Measurements from ENCODE around the gene PECR.

Gene PECR

DNA sequence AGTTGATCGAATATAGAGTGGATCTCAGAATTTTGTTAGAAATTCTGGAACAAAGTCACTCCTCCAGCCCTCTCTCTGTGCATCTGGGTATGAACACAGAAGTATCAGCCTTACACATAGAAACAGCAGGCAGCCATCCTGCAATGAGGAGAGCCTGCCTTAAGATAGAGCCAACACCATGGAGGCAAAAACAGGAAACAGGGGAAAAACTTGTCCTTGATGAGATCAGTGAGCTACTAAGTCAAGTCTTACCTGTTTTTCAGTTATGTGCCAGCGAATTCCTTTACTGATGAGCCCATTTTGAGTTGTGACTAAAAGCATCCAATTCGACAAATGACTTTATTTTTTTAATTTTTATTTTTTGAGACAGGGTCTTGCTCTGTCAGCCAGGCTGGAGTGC lies 41.7 kb downstream of the PECR start:
- no peaks in the 10 kb centered on the region for H3K9me3 Mint-ChIP-seq
- H3K36me3 Mint-ChIP-seq (ENCODE audit: low read depth): peaks cover 19% of the 10 kb centered on the region
- H3K27me3 Mint-ChIP-seq: no peaks in the 10 kb centered on the region
- H3K4me1 Mint-ChIP-seq (ENCODE audit: low read depth): no peaks in the 10 kb centered on the region
- H3K4me3 Mint-ChIP-seq: no peak overlapping the region
- no peak overlapping the region for H3K27ac Mint-ChIP-seq

DNA sequence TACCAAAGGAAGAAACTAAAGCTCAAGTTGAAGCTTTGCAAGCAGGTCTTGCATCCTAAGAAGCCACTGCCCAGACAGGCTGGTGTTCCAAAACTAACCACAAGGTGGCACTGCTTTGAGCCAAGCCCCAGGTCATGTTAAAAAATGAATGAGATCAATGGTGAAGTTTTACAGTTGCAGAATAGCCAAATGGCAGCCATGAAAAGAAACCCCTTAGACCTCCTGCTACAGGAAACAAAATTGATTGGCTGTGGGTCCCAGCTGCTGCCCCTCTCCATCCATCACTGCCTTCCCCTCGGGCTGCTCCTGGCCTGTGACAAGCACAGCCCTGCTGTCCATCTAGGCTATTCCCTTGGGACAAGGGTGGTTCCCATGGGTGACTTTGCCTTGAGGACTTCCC lies 47.5 kb downstream of the PECR start:
- peaks cover 37% of the 10 kb centered on the region for H3K4me1 Mint-ChIP-seq (ENCODE audit: low read depth)
- no peaks in the 10 kb centered on the region for H3K27me3 Mint-ChIP-seq
- no peak overlapping the region for H3K4me3 Mint-ChIP-seq
- peaks cover 9% of the 10 kb centered on the region for H3K36me3 Mint-ChIP-seq (ENCODE audit: low read depth)
- no peaks in the 10 kb centered on the region for H3K9me3 Mint-ChIP-seq
- no peak overlapping the region for H3K27ac Mint-ChIP-seq

DNA sequence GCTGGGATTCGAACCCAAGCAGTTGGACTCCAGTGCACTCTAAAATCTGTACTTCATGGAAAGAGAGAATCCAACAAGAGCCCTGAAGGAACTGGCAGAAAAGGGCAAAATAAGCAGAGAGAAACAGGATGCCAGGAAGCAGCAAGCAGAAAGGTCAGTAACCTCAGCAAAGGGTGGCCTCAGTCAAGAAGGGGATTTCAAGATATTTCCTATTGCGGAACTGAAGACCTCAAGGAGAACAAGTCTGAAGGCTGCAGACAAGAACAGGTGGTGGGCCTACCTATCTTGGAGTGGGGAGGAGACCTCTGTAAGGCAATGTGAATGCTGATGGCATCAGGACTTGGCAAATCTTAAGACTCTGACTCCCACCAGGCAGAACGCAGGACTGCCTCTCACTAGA lies 48.2 kb downstream of the PECR start:
- H3K36me3 Mint-ChIP-seq (ENCODE audit: low read depth): peaks cover 9% of the 10 kb centered on the region
- no peak overlapping the region for H3K27ac Mint-ChIP-seq
- peaks cover 37% of the 10 kb centered on the region for H3K4me1 Mint-ChIP-seq (ENCODE audit: low read depth)
- H3K4me3 Mint-ChIP-seq: no peak overlapping the region
- H3K27me3 Mint-ChIP-seq: no peaks in the 10 kb centered on the region
- H3K9me3 Mint-ChIP-seq: no peaks in the 10 kb centered on the region

DNA sequence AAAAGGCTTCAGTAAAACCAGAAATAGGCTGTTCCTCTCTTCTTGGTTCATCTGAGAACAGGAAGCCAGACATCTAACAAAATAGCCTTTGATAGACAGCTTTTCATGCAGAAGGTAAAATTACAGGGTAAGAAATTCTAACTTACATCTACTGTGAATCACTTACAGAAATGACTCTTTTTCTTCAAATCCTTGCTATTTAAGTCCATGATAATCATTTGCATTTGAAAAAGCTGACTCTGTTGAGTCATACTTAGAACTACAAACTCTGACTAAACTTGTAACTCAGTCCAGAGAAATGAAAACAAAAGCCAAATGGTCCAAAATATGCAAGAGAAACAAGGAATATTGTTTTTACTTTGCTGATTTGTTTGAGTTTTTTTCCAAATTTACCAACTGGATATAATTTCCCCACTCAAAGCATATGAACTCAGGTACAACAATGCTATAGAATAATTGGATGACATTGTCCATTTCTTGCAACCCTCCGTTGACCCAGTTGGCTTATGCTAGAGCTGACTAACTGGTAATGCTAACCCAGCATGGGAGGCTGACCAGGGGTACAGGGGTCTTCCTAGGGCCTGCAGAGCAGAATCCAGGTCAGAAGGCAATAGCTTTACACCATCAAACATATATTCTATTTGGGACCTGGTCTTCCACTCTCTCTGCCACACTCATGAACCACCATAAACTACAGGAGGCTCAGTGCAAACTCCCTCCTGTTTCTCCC lies 49.5 kb downstream of the PECR start:
- H3K27ac Mint-ChIP-seq: peak overlapping the region; percentile 87
- peaks cover 6% of the 10 kb centered on the region for H3K36me3 Mint-ChIP-seq (ENCODE audit: low read depth)
- H3K9me3 Mint-ChIP-seq: no peaks in the 10 kb centered on the region
- H3K4me1 Mint-ChIP-seq (ENCODE audit: low read depth): peaks cover 37% of the 10 kb centered on the region
- H3K27me3 Mint-ChIP-seq: no peaks in the 10 kb centered on the region
- H3K4me3 Mint-ChIP-seq: peak overlapping the region; percentile 42

DNA sequence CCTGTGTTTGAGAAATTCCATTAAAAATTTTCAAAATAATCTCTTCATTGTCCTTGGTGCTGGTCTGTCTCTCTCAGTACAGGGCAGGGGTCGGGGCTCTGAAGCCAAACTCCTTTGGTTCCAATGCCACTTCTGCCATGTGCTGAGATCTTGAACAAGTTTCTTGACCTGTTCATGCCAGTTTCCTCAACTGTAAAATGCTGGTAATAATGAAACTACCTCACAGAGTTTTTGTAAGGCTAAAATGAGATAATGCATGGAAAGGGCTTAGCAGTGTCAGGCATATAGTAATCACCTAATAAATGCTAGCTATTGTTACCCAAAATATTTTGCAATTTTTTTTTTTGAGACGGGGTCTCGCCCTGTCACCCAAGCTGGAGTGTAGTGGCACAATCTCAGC lies 51.4 kb downstream of the PECR start:
- Mint-ChIP-seq H3K4me1 (ENCODE audit: low read depth) (peaks cover 37% of the 10 kb centered on the region), H3K4me3 (no peak overlapping the region), H3K27ac (no peak overlapping the region), H3K36me3 (ENCODE audit: low read depth) (peaks cover 6% of the 10 kb centered on the region), H3K27me3 (no peaks in the 10 kb centered on the region), H3K9me3 (no peaks in the 10 kb centered on the region)

DNA sequence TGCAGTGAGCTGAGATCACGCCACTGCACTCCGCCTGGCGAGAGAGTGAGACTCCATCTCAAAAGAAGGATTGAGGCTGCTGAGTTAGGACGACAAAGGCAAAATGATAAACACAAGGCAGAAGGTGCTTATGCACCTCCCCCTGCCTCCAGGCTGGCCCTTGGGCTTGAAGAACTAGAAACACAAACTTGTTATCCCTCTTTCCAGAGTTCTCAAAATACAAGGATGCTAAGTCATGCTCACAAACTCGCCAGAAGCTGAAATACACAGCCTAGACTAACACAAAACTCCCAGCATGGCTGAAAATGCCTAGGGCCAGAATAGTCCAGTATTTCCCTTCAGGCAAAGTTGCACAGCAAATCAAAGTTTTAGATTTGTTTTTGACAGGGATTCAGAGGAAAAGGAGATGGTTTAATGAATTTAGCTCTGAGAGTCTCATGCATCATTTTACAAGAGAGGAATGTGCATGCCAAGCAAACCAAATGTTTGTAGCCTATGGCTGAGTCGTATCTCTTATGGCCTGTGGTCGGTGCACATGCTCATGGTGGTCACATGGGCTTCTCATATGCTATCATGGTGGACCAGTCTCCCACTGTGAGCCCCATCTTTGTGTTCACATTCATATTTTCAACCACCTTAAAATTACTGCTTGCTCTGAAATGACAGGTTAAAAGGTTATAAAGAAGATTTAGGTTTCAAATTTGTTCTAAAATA lies 52.0 kb downstream of the PECR start:
- Mint-ChIP-seq H3K36me3 (ENCODE audit: low read depth) (peaks cover 6% of the 10 kb centered on the region), H3K27ac (no peak overlapping the region), H3K27me3 (no peaks in the 10 kb centered on the region), H3K9me3 (no peaks in the 10 kb centered on the region), H3K4me3 (no peak overlapping the region), H3K4me1 (ENCODE audit: low read depth) (peaks cover 37% of the 10 kb centered on the region)

DNA sequence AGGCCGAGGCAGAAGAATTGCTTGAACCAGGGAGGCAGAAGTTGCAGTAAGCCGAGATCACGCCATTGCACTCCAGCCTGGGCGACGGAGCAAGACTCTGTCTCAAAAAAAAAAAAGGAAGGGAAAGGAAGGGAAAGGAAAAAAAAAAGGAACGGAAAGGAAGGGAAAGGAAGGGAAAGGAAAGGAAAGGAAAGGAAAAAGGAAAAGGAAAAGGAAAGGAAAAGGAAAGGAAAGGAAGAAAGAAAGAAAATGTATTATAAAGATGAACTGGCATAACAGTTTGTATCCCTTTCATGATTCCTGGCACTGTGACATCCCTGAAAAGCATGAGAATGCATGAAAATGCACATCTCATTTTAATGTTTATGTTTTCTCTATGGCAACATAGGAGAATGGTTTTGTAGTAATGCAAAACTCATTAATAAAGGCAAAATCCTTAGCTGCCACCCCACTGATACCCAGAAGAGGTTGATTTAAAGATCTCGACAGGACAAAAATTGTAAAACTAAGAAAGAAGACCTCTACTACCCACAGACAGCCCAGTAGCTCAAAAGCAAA lies 56.8 kb downstream of the PECR start:
- no peak overlapping the region for H3K27ac Mint-ChIP-seq

DNA sequence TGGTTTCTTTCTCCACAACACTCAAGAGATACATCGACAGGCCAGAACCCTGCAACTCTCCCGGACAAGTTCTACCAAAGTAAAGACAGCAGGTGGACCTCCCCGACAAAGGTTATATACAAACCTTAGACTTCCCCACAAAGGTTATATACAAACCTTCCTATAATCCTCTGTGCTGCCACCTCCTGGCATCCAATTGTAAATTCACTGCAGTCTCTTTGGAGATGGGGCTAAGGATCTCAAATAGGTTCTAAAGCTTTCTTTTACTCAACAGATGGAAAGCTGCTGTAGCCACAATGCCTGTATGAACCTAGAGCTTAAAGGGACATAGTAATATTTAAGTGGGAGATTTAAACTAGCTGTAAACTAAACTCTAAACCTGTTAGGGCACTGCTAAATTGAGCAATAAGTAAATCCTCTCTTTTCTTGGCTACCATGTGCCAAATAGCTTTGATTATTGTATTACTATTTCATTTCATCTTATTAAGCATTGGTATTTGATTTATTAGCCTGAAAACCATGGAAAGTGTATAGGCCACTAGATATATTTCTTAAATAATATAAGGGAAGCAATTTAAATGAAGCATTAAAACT lies 58.5 kb downstream of the PECR start:
- H3K9me3 Mint-ChIP-seq: no peaks in the 10 kb centered on the region
- H3K36me3 Mint-ChIP-seq (ENCODE audit: low read depth): no peaks in the 10 kb centered on the region
- H3K4me3 Mint-ChIP-seq: no peak overlapping the region
- no peaks in the 10 kb centered on the region for H3K27me3 Mint-ChIP-seq
- H3K27ac Mint-ChIP-seq: no peak overlapping the region
- H3K4me1 Mint-ChIP-seq (ENCODE audit: low read depth): no peaks in the 10 kb centered on the region

More for the DNA sequence above, 56.8 kb downstream of the PECR start:
- Mint-ChIP-seq H3K27me3 (no peaks in the 10 kb centered on the region), H3K4me1 (ENCODE audit: low read depth) (peaks cover 1% of the 10 kb centered on the region), H3K4me3 (no peak overlapping the region), H3K36me3 (ENCODE audit: low read depth) (peaks cover 2% of the 10 kb centered on the region), H3K9me3 (no peaks in the 10 kb centered on the region)

DNA sequence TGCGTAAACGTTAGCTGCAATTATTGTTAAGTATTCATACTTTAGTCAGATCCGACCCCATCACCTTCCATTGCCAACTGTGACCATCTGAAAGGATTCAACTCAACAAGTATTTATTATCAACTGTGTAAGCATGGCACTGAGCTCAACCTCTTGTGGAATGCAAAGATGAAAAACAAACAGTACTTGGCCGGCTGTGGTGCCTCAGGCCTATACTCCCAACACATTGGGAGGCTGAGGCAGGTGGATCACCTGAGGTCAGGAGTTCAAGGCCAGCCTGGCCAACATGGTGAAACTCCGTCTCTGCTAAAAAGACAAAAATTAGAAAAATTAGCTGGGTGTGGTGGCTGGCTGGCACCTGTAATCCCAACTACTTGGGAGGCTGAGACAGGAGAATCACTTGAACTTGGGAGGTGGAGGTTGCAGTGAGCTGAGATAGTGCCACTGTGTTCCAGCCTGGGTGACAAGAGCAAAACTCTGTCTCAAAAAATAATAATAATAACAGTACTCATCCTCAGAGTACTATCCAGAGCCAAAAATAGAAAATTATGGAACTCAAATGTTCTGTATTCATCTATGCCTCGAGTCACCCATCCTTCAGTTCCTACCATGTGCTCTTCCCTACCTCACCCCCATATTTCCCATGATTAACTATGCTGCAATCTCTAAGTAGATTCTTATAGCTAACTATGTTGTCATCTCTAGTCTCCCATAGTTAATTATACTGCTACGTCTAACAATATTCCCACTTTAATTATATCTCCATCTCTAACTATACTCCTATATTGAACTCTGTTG lies 59.6 kb downstream of the PECR start:
- no peak overlapping the region for H3K27ac Mint-ChIP-seq

DNA sequence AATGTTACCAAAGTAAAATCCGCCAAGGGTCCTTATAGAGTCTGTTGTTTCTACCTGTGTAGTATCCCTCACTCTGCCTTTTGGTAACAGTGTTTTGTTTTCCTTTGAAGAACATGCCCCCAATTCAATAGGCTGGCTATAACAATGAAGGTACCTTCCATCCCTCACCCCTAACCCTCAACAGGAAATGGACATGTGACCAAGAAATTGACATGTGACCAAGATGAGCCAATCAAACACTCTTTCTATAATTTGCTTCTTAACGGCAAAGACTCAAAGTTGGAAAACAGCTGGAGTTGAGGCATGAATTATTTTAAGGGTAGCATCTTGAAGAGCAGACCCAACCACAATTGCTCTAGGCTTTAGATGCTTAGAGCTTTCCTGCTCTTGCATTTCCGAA lies 62.9 kb downstream of the PECR start:
- Mint-ChIP-seq H3K27ac (no peak overlapping the region), H3K4me3 (no peak overlapping the region), H3K27me3 (no peaks in the 10 kb centered on the region), H3K36me3 (ENCODE audit: low read depth) (no peaks in the 10 kb centered on the region), H3K9me3 (no peaks in the 10 kb centered on the region), H3K4me1 (ENCODE audit: low read depth) (peaks cover 39% of the 10 kb centered on the region)

More for the DNA sequence above, 59.6 kb downstream of the PECR start:
- H3K27me3 Mint-ChIP-seq: no peaks in the 10 kb centered on the region
- no peaks in the 10 kb centered on the region for H3K9me3 Mint-ChIP-seq
- H3K4me1 Mint-ChIP-seq (ENCODE audit: low read depth): peaks cover 9% of the 10 kb centered on the region
- no peak overlapping the region for H3K4me3 Mint-ChIP-seq
- H3K36me3 Mint-ChIP-seq (ENCODE audit: low read depth): no peaks in the 10 kb centered on the region

DNA sequence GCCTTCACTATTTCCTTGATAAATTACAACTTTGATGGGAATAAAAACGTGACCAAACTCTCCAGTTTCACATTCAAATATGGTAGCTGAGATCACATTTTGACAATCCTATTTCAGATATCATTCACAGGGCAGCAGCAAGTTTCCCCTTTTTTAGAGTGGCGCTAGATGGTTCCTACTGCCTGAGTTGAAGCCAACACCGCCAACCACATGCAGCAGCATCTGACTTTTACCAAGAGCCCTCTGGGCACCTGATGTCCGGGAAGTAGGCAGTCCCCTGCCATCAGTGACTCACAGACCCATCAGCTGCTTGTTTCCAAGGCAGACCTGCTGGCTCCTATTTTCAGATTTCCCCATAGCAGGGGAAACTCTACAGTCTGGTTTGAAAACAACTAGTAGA lies 64.2 kb downstream of the PECR start:
- Mint-ChIP-seq H3K4me3 (peak overlapping the region; percentile 9), H3K36me3 (ENCODE audit: low read depth) (no peaks in the 10 kb centered on the region), H3K27ac (peak overlapping the region; percentile 57), H3K9me3 (no peaks in the 10 kb centered on the region), H3K27me3 (no peaks in the 10 kb centered on the region), H3K4me1 (ENCODE audit: low read depth) (peaks cover 48% of the 10 kb centered on the region)

DNA sequence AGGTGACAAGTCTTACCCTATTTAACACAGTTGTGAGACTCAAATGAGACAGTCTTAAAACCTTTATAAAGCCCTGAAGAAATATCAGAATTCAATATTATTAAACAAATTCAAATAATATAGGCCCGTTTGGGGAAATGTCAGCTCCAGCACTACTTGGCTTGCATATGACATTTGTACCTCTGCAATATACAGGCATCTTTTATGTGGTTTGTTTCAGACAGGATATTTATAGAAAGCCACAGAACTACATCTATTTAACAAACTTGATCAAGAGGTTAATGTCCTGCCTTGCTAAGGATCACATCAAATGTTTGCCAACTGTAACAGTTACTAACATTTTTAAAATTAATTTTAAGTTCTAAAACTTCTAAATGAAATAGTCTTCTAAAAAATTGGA lies 65.0 kb downstream of the PECR start:
- no peaks in the 10 kb centered on the region for H3K9me3 Mint-ChIP-seq
- H3K36me3 Mint-ChIP-seq (ENCODE audit: low read depth): no peaks in the 10 kb centered on the region
- H3K27ac Mint-ChIP-seq: peak overlapping the region; percentile 84
- peaks cover 54% of the 10 kb centered on the region for H3K4me1 Mint-ChIP-seq (ENCODE audit: low read depth)
- H3K27me3 Mint-ChIP-seq: no peaks in the 10 kb centered on the region
- H3K4me3 Mint-ChIP-seq: peak overlapping the region; percentile 42

DNA sequence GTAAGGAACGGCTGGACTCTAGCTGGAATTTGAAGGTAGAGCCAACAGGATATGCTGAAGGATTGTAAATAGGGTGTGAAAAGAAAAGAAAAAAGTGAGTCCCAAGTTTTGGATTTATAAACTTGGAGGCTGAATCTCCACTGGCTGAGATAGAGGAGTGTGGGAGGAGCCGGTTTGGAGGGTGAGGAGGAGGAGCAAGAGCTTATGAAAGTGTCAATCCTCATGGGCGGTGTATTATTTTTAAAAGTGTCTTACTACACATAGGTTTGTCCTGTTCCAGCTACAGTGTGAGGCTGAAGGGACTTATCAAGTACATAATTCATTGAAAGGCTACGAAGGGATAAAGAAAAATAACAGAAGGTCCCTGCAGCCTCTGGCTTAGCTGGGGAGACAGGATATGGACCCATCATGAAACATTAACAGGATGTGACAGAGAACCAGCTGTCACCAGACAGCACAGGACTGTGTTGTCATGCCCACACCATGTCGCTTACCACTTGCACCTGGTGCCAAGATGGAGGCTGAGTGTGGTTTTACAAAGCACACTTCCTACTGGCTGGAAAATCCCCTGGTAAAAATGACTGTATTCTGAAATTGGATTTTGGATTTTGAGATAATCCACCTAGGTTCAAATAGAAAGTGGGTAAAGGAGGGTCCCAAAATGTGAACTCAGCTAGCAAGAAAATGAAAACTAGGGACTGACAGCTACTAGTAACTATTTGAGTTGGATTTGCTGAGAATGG lies 65.7 kb downstream of the PECR start:
- Mint-ChIP-seq H3K4me1 (ENCODE audit: low read depth) (peaks cover 54% of the 10 kb centered on the region), H3K4me3 (peak overlapping the region; percentile 42), H3K9me3 (no peaks in the 10 kb centered on the region), H3K27ac (peak overlapping the region; percentile 84), H3K36me3 (ENCODE audit: low read depth) (peaks cover 4% of the 10 kb centered on the region), H3K27me3 (no peaks in the 10 kb centered on the region)

DNA sequence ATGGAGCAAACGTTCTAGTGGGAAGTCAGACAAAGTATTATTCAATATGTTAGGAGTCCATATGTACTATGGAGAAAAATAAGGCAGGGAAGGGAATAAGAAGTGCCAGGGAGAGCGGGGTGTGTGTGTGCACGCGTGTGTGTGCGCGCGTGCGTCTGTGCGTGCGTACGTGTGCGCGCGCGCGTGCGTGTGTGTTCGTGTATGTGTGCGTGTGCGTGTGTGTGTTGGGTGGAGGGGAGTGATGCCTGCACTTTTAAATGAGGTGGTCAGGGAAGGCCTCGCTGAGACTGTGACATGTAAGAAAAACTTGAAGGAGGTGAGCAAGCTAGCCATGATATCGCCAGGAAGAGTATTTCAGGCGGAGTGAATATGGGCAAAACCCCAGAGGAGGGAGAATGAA lies 66.6 kb downstream of the PECR start:
- Mint-ChIP-seq H3K36me3 (ENCODE audit: low read depth) (peaks cover 4% of the 10 kb centered on the region), H3K4me3 (no peak overlapping the region), H3K9me3 (no peaks in the 10 kb centered on the region), H3K4me1 (ENCODE audit: low read depth) (peaks cover 56% of the 10 kb centered on the region), H3K27me3 (no peaks in the 10 kb centered on the region), H3K27ac (peak overlapping the region; percentile 33)
